Fibroblast of lung (primary cell): ENCODE measurements around the gene PF4V1.

Experiments used
- CTCF ChIP-seq, 2 donors: IDR thresholded peaks in 1 of 2; conservative IDR thresholded peaks in 1 of 2; 1 replicate in 1 of 2; 2 replicates in 1 of 2; pipeline ENCODE4 v1.5.1; 2011 to 2012; ENCODE audit warnings: low read length in 2 of 2, control low read depth in 1 of 2, inconsistent platforms in 1 of 2, low read depth in 1 of 2, mild to moderate bottlenecking in 1 of 2
- EZH2 ChIP-seq: IDR thresholded peaks from 2 replicates; pipeline ENCODE4 v1.5.1; 2012; ENCODE audit warnings: low read length, control low read depth, mild to moderate bottlenecking; ENCODE audit errors: missing control alignments

GRCh38 chr4:73841243-73841925 is 11.7 kb upstream of the PF4V1 start:
- TF ChIP-seq CTCF (conservative IDR thresholded peaks at IDR 0.05 in 1 of 2, IDR thresholded peaks at IDR 0.05 in 1 of 2; ENCODE audit: low read depth in 1 of 2, low read length in 2 of 2), result no peak
- TF ChIP-seq EZH2, result no peak
